A549 (cell line): ENCODE data around the gene FOSL2.

Experiments used
- HOXB5 ChIP-seq: fragments of 250-450 bp; sonication (Bioruptor Pico); IDR thresholded peaks from 2 replicates; pipeline ENCODE4 v1.5.0; 2020; ENCODE audit warnings: mild to moderate bottlenecking, moderate library complexity
- REST ChIP-seq: fragments of 200-600 bp; sonication (generic); IDR thresholded peaks from 2 replicates; pipeline ENCODE4 v1.6.1; 2016; ENCODE audit warnings: antibody characterized with exemption, mild to moderate bottlenecking, moderate library complexity
- RFX5 ChIP-seq: fragments of 450-650 bp; IDR thresholded peaks from 2 replicates; pipeline ENCODE4 v1.7.1; 2014; ENCODE audit warnings: antibody characterized with exemption, mild to moderate bottlenecking, moderate library complexity
- TP53 ChIP-seq: fragments of 250-450 bp; sonication (Bioruptor Pico); IDR thresholded peaks from 2 replicates; pipeline ENCODE4 v1.5.0; 2021; ENCODE audit warnings: mild to moderate bottlenecking, moderate library complexity

- no peak for TF ChIP-seq REST
- TF ChIP-seq HOXB5 (CRISPR knock-in tag): no peak
- no peak for TF ChIP-seq TP53 (CRISPR knock-in tag)
- no peak for TF ChIP-seq RFX5
Measured at GRCh38 chr2:28406276-28407096, 13.8 kb downstream of the FOSL2 start.
